SW480 (cell line): ENCODE data around the gene HYDIN.
"Not testable (repeated sequence)": the region's sequence is repeated elsewhere in the genome, so short reads cannot be mapped to it uniquely, and the experiment has no call there.

ENCODE experiments used
- DNase-seq: peaks from one replicate; pipeline ENCODE4 v3.0.0-alpha.2; 2016; ENCODE audit warnings: low spot score

The HYDIN gene

GRCh38 chr16:71225145-71225544, 5.4 kb downstream of the HYDIN start:
- DNase-seq, result no peak

GRCh38 chr16:71218306-71218963, 12.1 kb downstream of the HYDIN start:
- DNase-seq, result no peak

DNA sequence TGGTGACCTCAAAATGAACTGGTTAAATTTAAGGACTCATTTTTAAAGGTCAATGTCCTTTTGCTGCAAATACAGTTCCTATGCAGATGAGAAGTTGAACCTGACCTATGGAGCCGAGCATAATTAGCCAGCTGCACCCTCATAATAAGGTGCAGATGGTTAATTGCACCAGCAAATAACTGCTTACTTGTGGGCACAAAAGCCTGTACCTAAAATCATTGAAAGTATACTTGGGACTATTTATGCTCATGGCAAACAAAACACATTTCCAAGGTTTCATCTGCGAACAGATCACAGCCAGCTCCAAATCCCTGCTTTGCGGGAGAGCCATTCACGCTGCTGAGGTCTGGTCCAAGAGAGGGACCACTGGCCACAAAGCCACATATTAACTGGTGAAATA, 13.0 kb downstream of the HYDIN start:
- no peak for DNase-seq

DNA sequence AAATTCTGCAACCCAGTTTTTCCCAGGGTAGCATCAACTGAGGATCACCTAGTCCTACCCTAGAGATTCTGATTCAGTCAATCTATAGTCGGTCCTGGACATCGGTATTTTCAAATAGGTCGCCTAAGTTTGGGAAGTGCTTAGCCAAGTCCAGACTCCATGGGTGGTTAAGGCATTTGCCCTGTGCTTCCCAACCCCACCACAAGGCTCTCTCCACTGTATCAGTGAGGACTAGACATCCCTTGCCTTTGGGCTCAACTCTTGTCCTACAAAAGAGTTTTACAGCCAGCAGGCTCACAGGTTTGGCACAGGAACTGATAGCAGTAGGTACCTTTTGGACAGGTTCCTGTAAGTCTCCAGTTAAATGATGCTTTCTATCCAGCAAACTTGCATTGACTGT, 13.8 kb downstream of the HYDIN start:
- peak; percentile 8 for DNase-seq

DNA sequence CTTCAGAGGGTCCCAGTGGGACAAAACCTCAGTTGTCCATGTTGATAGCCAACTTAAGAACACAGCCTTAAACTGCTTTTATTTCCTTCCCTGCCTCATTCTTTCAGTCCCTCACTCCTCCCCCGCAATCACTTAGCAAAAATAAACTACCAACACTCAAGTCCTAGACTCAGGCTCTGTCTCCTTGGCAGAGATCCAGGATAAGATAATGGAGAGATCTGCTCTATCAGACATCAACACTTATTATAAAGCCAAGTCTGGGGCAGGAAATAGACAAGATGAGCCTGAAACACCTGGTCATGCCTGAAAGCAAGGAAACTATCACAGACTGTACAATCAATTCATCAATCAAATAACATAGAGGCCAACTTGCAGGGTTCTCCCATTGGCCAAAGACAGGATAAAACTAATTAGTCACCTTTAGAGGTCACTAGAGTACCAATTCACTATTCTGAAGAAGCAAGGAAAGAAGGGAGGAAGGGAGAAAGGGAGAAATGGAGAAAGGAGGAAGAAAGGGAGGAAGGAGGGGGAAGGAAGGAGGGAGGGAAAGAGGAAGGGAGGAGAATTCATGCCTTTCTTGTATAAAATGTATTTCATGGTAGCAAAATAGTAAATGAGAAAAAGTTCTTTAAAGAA, 15.7 kb downstream of the HYDIN start:
- peak; percentile 33 for DNase-seq

DNA sequence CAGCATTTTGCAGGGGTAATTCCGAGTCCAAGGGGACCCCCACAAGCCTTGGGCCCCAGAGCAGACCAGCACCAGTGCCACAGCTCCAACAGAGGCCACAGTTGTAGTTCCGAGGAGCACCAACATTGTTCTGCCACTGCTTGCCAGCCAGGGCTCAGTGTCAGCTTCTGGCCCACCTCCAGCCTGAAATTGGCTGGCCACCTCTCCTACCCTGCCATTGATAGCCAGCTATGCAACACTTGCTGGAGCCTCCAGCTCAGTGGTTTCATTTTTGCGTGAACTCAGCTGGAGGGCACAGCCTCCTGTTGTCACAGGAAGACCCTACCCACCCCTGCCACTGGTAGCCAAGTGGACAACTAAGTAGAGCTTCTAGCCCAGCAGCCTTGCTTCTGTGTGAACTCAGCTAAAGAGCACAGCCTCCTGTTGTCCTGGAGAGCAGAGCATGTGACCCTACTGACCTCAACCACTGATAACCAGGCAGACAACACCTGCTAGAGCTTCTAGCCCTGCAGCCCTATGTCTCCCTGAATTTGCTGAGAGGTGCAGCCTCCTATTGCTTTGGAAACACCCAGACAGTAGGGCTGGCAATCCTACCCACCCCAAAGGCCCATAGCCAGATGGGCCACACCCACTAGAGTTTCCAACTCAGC, 24.9 kb downstream of the HYDIN start:
- DNase-seq, result no peak

DNA sequence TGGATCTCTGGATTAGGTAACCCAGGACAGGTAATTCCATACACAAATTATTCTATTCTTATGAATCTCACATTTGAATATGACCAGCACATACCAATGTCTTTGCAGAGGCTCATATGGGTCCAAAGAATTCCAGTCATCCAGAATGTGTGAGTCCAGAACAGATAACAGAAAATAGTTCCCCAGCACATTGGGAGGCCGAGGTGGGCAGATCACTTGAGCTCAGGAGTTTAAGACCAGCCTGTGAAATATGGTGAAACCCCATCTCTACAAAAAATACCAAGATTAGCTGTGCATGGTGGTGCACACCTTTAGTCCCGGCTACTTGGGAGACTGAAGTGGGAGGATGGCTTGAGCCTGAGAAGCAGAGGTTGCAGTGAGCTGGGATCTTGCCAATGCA, 26.9 kb downstream of the HYDIN start:
- DNase-seq, result no peak

GRCh38 chr16:71201556-71201955, 29.0 kb downstream of the HYDIN start:
- no peak for DNase-seq

DNA sequence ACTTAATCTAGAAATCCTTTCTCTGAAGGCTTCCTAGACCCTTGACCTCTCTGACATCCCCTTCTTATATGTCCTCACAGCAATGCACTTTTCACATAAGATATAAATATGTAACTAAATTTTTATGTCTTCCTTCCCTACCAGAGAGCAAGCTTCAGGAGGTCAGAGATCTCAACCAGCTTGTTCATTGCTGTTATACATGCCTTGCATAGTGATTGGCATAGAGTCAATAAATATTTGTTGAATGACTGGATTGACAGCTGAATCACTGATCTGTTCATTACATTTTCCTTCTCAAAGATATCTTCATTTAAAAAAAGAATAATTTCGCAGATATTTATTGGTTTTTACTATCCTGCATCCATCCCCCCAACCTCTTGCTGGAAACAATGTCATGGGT, 29.5 kb downstream of the HYDIN start:
- DNase-seq, result no peak

- no peak for DNase-seq
Observed at GRCh38 chr16:71198408-71198807, 32.1 kb downstream of the HYDIN start.

- no peak for DNase-seq
Observed at GRCh38 chr16:71192387-71192786, 38.1 kb downstream of the HYDIN start.

DNA sequence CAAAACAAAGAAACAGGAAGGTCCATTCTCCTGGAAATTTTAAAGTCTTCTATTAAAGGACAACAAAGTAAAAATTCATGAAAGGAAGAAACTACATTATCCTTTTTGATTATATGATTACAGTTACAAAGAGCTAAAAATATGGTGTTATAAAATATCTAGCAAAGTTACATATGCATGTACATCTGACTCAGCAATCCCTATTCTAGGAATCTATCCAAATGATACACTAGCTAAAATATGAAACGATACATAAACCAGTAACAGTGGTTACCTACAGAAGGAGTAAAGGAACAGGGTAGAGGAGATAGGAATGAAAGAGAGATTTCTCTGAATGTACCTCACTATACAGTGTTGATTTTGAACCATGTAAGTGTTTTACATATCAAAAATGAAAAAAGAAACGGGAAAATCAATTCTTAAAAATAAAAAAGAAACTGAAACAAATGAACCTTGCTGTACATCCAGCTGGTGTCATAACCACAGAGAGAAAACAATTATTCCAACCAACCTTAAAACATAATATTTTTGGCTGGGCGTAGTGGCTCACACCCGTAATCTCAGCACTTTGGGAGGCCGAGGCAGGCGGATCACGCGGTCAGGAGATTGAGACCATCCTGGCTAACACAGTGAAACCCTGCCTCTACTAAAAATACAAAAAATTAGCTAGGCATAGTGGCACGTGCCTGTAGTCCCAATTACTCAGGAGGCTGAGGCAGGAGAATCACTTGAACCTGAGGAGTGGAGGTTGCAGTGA, 41.4 kb downstream of the HYDIN start:
- DNase-seq, result no peak

DNA sequence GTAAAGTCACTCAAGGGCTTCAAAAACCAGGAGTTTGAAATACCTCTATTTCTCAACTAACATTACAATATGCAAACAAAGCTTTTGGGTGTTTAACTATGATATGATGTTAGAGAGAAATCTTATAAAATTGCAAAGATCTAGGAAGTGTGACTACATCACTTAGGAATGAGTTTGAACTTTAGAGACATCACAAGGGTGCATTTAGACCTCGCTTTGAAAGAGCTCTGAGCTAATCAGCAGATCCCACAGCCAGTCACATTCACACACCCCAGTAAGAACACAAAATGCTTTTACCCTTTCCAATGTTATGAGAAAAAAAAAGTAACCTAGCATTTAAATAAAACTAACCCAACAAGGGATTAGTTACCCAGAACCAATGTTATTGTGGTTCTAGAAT, 45.2 kb downstream of the HYDIN start:
- DNase-seq, result no peak

- DNase-seq, result no peak
Observed at GRCh38 chr16:71179569-71179968, 51.0 kb downstream of the HYDIN start.

DNA sequence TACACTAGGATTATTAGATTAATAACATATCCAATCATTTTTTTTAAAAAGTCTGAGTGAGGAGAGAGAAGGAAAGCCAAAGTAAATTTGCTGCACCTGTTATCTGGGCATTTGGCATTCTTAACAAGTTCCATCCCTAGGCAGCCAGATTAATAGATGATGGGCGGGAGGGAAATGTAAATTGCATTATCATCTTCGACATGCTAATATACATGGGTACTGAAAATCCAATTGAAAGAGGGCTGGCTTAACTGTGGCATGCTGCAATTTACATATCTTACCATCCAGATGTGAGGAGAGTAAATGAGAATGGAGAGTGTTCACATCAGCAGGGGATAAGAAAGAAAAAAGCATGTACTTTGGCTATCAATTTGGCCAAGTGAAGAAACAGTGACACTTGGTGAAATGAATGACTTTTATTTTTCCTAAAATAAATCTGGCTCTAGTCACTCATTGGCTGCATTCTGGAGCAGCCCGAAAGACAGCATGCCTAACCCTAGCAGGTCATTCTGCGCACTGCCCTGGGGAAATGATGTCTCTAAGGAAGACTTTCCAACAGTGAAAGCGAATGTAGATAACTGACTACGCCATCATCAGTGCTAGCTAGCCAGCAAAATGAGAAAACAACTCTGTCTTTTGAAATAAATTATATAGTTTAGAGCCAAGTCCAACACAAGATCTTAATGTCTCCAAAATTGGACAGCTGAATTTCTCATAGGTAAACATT, 57.9 kb downstream of the HYDIN start:
- no peak for DNase-seq

- DNase-seq, result not testable (repeated sequence)
Observed at GRCh38 chr16:71161007-71161406, 69.5 kb downstream of the HYDIN start.

GRCh38 chr16:71157278-71157677, 73.2 kb downstream of the HYDIN start:
- DNase-seq, result not testable (repeated sequence)

GRCh38 chr16:71153329-71153728, 77.2 kb downstream of the HYDIN start:
- not testable (repeated sequence) for DNase-seq

DNA sequence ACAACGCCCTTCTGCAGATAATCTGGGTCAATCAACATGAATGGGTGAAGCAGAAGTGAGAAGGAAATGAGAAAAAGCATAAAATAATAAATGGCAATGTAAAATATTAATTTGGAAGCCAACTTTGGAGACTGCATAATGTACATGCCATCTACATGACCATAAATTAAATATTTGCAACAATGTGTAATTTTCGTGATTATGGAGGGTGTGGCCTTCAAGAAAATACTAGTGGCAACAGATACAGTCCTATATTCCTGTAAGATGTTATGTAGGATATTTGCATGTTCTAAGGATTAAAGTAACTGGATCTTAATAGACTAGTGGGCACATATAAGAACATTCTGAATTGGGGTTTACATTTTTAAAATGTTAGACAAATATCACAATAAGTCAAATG, 78.9 kb downstream of the HYDIN start:
- DNase-seq, result not testable (repeated sequence)

- DNase-seq, result not testable (repeated sequence)
Observed at GRCh38 chr16:71143246-71143645, 87.3 kb downstream of the HYDIN start.

- DNase-seq, result not testable (repeated sequence)
Observed at GRCh38 chr16:71110565-71110964, 120.0 kb downstream of the HYDIN start.

DNA sequence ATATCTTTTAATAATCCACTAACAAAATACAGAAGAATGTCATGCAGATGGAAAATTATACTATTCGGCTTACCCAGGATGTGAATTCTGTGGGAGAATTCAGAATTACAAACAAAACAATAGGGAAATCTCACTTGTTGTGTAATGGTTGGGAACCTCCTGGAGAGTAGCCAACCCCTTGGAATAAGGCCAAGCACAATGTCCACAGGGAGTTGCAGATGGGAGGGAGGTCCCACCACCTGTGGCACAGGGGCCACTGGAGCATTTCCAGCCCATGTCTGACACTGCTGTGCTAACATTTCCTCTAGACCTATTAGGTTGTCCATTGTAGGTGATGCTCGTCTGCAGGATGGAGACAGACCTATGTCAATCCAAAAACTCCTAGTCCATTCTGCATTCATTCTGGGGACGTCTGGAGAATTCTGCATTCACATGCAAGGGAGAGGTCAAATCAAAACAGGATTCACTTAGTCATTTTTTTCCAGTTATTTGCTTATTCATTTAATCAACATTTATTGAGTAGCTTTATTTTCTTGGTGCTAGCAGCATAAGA, 120.8 kb downstream of the HYDIN start:
- not testable (repeated sequence) for DNase-seq
